HPDE6-E6E7 (cell line): ENCODE data around the gene MYT1.

Experiments used
- DNase-seq: peaks from one replicate; pipeline ENCODE4 v3.0.0; 2011; ENCODE audit warnings: missing footprints; ENCODE audit errors: extremely low spot score

The MYT1 gene

DNA sequence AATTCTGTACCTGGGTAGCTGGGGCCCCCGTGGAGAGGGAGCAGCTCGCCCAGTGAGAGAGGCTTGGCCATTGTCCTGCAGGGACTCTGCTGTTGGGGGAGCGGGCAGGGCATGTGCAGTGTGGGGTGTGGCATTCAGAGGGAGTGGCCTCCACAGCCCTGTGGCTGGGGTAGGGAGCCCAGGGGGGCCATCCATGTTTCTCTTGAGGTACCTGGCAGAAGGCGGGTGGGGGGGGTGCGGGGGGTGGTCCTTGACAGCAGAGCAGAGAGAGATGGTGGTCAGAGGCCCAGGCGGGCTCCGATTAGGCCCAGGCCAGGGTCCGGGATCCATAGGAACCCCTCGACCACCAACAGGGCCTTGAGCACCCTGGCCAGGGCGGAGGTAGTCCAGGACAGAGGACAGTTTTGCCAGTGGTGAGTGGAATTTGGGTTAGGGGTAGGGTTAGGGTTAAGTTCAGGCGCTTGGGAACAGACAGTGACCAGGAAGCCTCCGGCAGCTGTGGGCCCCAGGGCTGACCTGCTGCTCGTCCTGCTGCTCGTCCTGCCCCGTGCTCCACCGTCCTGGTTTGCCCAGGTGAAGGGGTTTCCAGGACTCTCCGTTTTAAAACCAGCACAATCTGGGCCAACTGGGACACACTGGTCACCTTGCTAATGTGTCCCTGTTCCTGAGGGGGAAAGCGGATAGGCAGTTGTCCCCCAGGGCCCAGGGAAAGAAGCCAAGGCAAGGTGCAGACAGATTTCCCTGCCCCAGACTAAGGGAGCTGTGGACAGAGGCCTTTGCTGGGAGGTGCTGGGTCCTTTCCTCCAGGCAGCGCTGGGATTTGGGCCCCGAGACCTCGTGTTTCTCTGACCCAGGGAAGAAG, 24.8 kb upstream of the MYT1 start:
- DNase-seq: no peak

DNA sequence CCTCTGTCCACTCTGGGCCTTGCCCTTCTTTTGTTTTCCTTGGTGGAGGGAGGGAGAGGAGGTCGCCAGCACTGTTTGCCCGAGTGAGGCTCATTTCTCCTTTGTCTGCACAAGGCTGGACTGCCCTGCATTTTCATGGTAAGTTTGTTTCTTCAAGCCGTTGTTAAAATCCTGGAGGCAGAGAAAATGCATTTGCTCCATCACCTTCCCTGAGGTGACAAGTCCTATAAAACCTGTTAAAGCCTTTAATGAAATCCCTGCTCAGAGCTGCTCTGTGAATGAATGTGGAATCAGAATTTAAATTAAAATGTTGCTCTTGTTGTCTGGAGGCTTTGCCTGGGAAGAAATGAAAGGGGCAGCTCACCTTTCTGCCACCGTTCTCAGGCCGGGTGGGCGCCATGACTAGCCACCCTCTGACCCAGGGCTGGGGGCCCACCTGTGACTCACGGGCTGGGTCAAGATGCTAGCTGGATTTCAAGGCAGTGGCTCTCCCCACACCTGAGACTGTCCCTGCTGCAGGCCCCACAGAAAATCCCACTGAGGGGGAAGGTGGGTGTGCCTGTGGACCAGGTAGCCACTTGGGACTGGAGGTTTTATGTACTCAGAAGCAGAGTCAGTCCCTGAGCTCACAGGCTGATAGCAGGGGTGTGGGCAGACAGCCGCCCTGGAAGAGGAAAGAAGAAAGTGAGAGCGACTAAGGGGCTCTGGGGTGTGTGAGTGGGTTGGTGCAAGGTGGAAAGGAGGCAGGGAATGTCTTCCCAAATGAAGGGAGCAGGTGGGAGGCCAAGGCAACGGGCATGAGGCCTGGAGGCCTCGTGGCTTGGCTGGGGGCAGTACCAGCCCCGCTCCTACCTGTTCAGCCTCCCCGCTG, 24.0 kb upstream of the MYT1 start:
- DNase-seq: no peak

DNA sequence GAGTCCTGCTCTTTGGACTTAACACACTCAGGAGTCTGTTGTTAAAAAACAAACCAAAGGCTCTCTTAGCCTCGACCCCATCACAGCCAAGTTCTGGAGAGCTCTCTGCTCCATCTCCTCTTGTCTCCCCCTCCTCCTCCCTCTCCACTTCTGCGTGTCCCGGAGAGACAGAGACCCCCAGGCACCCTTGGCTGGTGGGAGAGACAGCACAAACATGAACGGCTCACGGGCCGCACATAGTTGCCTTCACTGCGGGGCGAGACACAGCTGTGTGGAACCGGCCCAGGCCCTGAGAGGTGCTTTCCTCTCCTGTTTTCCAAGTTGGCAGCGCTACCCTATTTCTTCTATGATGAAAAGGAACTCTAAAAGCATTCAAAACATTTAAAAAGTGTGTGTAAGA, 23.3 kb upstream of the MYT1 start:
- DNase-seq: no peak

GRCh38 chr20:64142590-64142989, 21.7 kb upstream of the MYT1 start:
- DNase-seq: no peak

DNA sequence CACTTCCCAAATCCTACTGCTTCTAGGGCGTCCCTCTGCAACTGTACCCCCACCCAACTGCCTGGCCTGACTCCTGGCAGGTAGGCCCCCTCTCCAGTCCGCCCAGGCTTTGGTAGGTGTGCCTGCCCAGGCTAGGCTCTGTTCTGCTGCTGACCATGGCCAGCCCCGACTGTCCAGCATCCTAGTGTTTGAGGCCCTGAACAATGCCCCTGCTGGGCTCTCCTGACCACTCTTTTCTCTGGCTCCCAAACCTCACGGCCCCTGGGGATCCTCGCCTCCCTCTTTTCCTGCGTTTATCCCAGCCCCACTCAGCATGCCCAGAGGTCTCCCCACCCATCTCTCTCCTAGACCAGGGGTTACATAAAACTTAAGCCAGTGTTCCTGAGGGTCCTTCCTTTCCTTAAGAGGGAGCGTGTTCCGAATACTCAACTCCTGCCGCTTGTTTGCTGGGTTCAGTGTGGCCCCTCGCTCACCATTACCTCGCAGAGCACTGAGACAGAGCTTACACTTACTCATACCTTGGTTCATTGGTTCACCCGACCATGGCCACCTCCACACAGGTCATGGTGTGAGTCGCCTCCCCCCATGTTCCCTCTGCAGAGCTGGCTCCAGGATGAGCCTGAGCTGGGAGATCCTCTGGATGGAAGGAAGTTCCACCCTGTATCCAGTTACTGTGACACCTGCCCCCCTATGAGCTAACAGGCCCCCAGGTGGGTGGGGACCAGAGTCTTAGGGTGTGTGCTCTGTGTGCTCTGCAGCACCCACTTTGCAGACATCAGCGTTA, 21.0 kb upstream of the MYT1 start:
- DNase-seq: no peak

DNA sequence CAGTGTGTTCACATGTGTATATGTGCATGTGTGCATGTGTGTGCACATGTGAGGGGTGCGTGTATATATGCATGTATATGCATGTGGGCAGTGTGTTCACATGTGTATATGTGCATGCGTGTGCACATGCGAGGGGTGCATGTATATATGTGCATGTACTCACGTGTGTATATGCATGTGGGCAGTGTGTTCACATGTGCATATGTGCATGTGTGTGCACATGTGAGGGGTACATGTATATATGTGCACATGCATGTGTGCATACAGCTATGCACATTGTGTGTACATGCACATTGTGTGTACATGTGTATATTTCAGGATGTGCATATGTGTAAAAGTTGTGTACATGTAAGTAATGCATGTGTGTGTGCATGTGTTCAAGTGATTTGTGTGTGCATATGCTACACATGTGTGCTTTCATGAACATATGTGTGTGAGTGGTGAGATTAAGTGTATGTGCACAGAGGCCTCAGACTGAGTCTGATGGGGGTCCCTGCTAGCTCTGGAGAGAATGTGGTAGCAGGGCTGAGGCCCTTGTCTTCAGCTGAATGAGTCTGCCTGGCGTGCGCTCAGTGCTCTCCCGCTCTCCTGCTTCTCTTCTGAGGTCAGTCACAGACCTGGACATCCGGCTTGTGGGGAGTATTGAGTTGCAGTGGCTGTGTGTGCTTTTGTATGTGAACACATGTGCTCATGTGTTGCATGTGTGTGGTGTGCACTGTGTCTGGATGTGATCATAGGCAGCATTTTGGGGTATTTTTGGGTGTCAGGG, 19.9 kb upstream of the MYT1 start:
- no peak for DNase-seq

- DNase-seq: no peak
Measured at GRCh38 chr20:64145458-64146300, 18.6 kb upstream of the MYT1 start.

- no peak for DNase-seq
Measured at GRCh38 chr20:64146301-64146935, 17.8 kb upstream of the MYT1 start.

GRCh38 chr20:64146936-64147477, 17.2 kb upstream of the MYT1 start:
- DNase-seq: no peak

GRCh38 chr20:64148581-64148980, 15.7 kb upstream of the MYT1 start:
- DNase-seq: no peak

- no peak for DNase-seq
Measured at GRCh38 chr20:64149141-64149540, 15.1 kb upstream of the MYT1 start.

DNA sequence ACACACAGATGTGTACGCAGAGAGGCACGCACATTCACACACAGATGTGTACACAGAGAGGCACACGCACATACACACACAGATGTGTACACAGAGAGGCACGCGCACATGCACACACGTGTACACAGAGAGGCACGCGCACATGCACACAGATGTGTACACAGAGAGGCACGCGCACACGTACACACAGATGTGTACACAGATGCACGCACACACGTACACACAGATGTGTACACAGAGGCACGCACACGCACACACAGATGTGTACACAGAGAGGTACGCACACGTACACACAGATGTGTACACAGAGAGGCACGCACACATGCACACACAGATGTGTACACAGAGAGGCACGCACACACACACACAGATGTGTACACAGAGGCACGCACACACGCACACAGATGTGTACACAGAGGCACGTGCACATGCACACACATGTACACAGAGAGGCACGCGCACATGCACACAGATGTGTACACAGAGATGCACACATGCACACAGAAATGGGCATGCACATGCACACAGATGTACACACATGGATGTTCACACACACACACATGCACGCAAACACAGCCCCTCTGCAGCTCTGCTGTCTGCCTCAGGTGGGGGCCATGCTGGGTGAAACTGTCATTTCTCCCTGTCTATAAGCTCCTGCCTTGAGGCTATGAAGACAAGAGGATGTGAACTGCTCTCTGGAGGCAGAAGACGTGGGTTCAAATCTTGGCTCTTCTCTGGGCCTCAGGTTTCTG, 14.3 kb upstream of the MYT1 start:
- DNase-seq: no peak

- no peak for DNase-seq
Measured at GRCh38 chr20:64150756-64151632, 13.3 kb upstream of the MYT1 start.

GRCh38 chr20:64151633-64152530, 12.4 kb upstream of the MYT1 start:
- DNase-seq: peak; percentile 100

DNA sequence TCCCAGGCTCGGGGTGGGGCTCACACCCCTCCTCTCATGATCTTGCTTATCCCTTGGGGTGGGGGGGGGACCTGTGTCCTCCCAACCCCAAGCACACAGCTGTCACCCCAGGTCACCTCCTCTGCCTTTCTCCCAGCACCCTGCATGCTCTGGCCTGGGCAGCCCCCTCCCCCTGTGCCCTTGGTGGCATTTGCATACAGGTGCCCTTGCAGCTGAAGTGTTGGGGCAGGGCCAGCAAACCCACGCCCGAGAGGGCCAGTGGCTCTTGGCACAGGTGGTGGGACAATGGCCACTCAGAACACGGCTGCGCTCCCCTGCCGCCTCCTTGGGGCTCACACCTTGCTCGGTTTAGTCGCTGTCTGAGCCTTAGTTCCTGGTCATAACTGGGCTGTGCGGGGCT, 11.3 kb upstream of the MYT1 start:
- DNase-seq: no peak

DNA sequence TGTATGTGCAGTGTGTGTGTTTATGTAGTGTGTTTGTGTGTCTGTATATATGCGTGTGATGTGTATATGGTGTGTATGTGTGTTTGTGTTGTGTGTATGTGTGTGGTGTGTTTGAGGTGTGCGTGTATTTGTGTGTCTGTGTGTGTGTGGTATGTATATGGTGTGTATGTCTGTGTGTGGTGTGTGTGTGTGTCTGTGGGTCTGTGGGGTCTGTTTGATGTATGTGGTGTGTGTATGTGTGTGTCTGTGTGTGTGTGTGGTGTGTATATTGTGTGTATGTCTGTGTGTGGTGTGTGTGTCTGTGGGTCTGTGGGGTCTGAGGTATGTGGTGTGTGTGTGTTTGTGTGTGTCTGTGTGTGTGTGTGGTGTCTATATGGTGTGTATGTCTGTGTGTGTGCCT, 10.8 kb upstream of the MYT1 start:
- DNase-seq: no peak
